A549 (cell line): ENCODE data around the gene TMEM143. TPM values are rescaled to one million over a fixed set of nuclear protein-coding genes. Genes with fewer than 3 reads are reported as not detected.

Experiments
- ATAC-seq, 2 experiments: fragments of 200-7000 bp in 1 of 2; fragments of >200 bp in 1 of 2; cut with Nextera tagmentation in 1 of 2; cut with Tn5 transposase in 1 of 2; 3 replicates each; pipeline versions ENCODE4 v1.8.0 to v1.9.1; 2018 to 2020; ENCODE audit warnings: mild to moderate bottlenecking in 1 of 2, moderate library complexity in 1 of 2
- CTCF ChIA-PET: fragments of 300-600 bp; sonication (Branson Sonifier 250); formaldehyde crosslinking; extraction: SDS; loops from one replicate; lab custom pipeline; 2021; ENCODE audit warnings: antibody characterized with exemption, inconsistent platforms; lab: Yijun Ruan, JAX
- POLR2A ChIA-PET: fragments of 350-600 bp; formaldehyde crosslinking; extraction: SDS; loops from one replicate; lab custom pipeline; 2021; ENCODE audit warnings: antibody characterized with exemption, inconsistent platforms; lab: Yijun Ruan, JAX
- DNase-seq, 2 experiments: peaks; one replicate each; pipeline versions ENCODE4 v3.0.0 to v3.0.0-alpha.2; 2011 to 2016; ENCODE audit warnings: low read depth in 1 of 2, low spot score in 1 of 2
- FAIRE-seq: peaks from 2 replicates; lab custom pipeline; 2011; peaks lifted over from hg19 to GRCh38; lab: Jason Lieb, UNC
- H3K27ac ChIP-seq, 2 experiments: fragments of >200 bp; sonication (Bioruptor Twin); formaldehyde crosslinking; 3 replicates each; pipeline ENCODE4 v1.5.1; 2016 to 2017
- H3K4me1 ChIP-seq: fragments of >200 bp; sonication (Bioruptor Twin); formaldehyde crosslinking; 3 replicates; pipeline ENCODE4 v1.6.1; 2016
- H3K4me2 ChIP-seq: fragments of >200 bp; sonication (Bioruptor Twin); formaldehyde crosslinking; 3 replicates; pipeline ENCODE4 v1.6.1; 2016
- H3K4me3 ChIP-seq: fragments of >200 bp; sonication (Bioruptor Twin); formaldehyde crosslinking; 3 replicates; pipeline ENCODE4 v1.5.1; 2016
- H3K9me3 ChIP-seq: fragments of >200 bp; sonication (Bioruptor Twin); formaldehyde crosslinking; 3 replicates; pipeline ENCODE4 v1.6.1; 2016
- CBX2 ChIP-seq: fragments of 200-600 bp; sonication (generic); IDR thresholded peaks from 2 replicates; pipeline ENCODE4 v1.6.1; 2016; ENCODE audit warnings: low read depth, mild to moderate bottlenecking, borderline replicate concordance
- E2F6 ChIP-seq: IDR thresholded peaks from 2 replicates; pipeline ENCODE4 v1.6.1; 2012; ENCODE audit warnings: low read depth, borderline replicate concordance
- EHMT2 ChIP-seq: fragments of 200-600 bp; sonication (generic); IDR thresholded peaks from 2 replicates; pipeline ENCODE4 v1.6.1; 2016; ENCODE audit warnings: antibody characterized with exemption, low read depth, mild to moderate bottlenecking, moderate library complexity
- EP300 ChIP-seq, 2 experiments: fragments of >200 bp; sonication (Bioruptor Twin); formaldehyde crosslinking; IDR thresholded peaks; 2 replicates in 1 of 2; 3 replicates in 1 of 2; pipeline ENCODE4 v1.6.1; 2016 to 2017
- FOSB ChIP-seq: fragments of 250-450 bp; sonication (Bioruptor Pico); IDR thresholded peaks from 2 replicates; pipeline ENCODE4 v1.5.0; 2020; ENCODE audit warnings: mild to moderate bottlenecking, moderate library complexity
- GATA3 ChIP-seq: IDR thresholded peaks from 2 replicates; pipeline ENCODE4 v1.6.1; 2012; ENCODE audit warnings: borderline replicate concordance
- HMGXB4 ChIP-seq: fragments of 250-450 bp; sonication (Bioruptor Pico); IDR thresholded peaks from 2 replicates; pipeline ENCODE4 v1.5.0; 2021; ENCODE audit warnings: mild to moderate bottlenecking, moderate library complexity, borderline replicate concordance
- HOXB13 ChIP-seq: fragments of 250-450 bp; sonication (Bioruptor Pico); IDR thresholded peaks from 2 replicates; pipeline ENCODE4 v1.5.0; 2020; ENCODE audit warnings: low read depth, mild to moderate bottlenecking, moderate library complexity
- KDM1A ChIP-seq: fragments of 200-600 bp; sonication (generic); IDR thresholded peaks from 2 replicates; pipeline ENCODE4 v1.6.1; 2016; ENCODE audit warnings: low read depth, mild to moderate bottlenecking
- MAFK ChIP-seq: fragments of 450-650 bp; IDR thresholded peaks from 2 replicates; pipeline ENCODE4 v1.6.1; 2014; ENCODE audit not compliant: partially characterized antibody
- NFE2L2 ChIP-seq: fragments of 150-350 bp; conservative IDR thresholded peaks from 2 replicates; pipeline ENCODE4 v1.6.1; 2014; ENCODE audit warnings: low read length
- PBX3 ChIP-seq: IDR thresholded peaks from 2 replicates; pipeline ENCODE4 v1.6.1; 2012
- PHF8 ChIP-seq: fragments of 200-600 bp; sonication (generic); IDR thresholded peaks from 2 replicates; pipeline ENCODE4 v1.6.1; 2016; ENCODE audit warnings: low read depth, mild to moderate bottlenecking, antibody characterized with exemption, moderate library complexity, borderline replicate concordance
- RCOR1 ChIP-seq: fragments of 150-350 bp; IDR thresholded peaks from 2 replicates; pipeline ENCODE4 v1.6.1; 2014; ENCODE audit warnings: antibody characterized with exemption, low read length, low read depth
- REST ChIP-seq: fragments of 200-600 bp; sonication (generic); IDR thresholded peaks from 2 replicates; pipeline ENCODE4 v1.6.1; 2016; ENCODE audit warnings: antibody characterized with exemption, mild to moderate bottlenecking, moderate library complexity
- SREBF2 ChIP-seq: fragments of 450-650 bp; IDR thresholded peaks from 2 replicates; pipeline ENCODE4 v1.6.1; 2014; ENCODE audit warnings: mild to moderate bottlenecking, moderate library complexity
- TP53 ChIP-seq: fragments of 250-450 bp; sonication (Bioruptor Pico); IDR thresholded peaks from 2 replicates; pipeline ENCODE4 v1.5.0; 2021; ENCODE audit warnings: mild to moderate bottlenecking, moderate library complexity
- USF2 ChIP-seq: fragments of 450-650 bp; IDR thresholded peaks from 2 replicates; pipeline ENCODE4 v1.6.1; 2014; ENCODE audit warnings: antibody characterized with exemption
- ZFP36 ChIP-seq: fragments of 450-650 bp; IDR thresholded peaks from 2 replicates; pipeline ENCODE4 v1.6.1; 2014; ENCODE audit warnings: borderline replicate concordance; ENCODE audit not compliant: partially characterized antibody
- ZSCAN20 ChIP-seq: fragments of 250-450 bp; sonication (Bioruptor Pico); IDR thresholded peaks from 2 replicates; pipeline ENCODE4 v1.8.0; 2022; ENCODE audit warnings: mild to moderate bottlenecking, moderate library complexity
- WGBS: methylation state at CpG from one replicate; pipeline ENCODE4 v1.1.6; 2017; ENCODE audit errors: missing lambda C conversion rate; 5-methylcytosine and 5-hydroxymethylcytosine counted together
- polyA plus RNA-seq, 4 experiments: library from polyadenylated mRNA; depleted of rRNA in 3 of 4; stranded (reverse); fragments of >200 nt; fragmentation: RNase III in 1 of 4; extraction: RNeasy Plus Mini Kit Qiagen cat#74134 plus additional on column Dnase treatment in 1 of 4; gene quantifications; 2 replicates in 3 of 4; 3 replicates in 1 of 4; pipeline ENCODE4 v1.2.3, GENCODE V29; 2011 to 2017

TMEM143 gene
- polyA plus RNA-seq, 2 of the 4 experiments (the other 2 are of a cell fraction): 6.4 to 7.4 TPM

- DNase-seq: no peak
- Histone ChIP-seq H3K4me2 (no peak overlapping the region), H3K9me3 (no peaks in the 10 kb centered on the region), H3K4me1 (peaks cover 20% of the 10 kb centered on the region), H3K27ac (peak overlapping the region in 1 of 2 experiments; percentile 55; a peak in 3 of 6 replicates), H3K4me3 (no peak overlapping the region)
- WGBS: 93% methylated on average over 20 of the region's 20 CpGs
- ChIA-PET CTCF (interaction anchor here (1.2 to 17.4 kb wide), 3 partner anchors 6 to 49 kb away, joined by 3 to 224 read pairs (median 3); partner anchors contain the start of gene KDELR1), POLR2A (no interaction called here)
- ATAC-seq: no peak
- TF ChIP-seq E2F6 (no peak), PHF8 (no peak), RCOR1 (no peak), GATA3 (no peak), ZSCAN20 (CRISPR knock-in tag) (no peak), EHMT2 (no peak), USF2 (no peak), SREBF2 (no peak), ZFP36 (no peak), HMGXB4 (CRISPR knock-in tag) (no peak), NFE2L2 (no peak), KDM1A (no peak), HOXB13 (CRISPR knock-in tag) (no peak), CBX2 (no peak), FOSB (CRISPR knock-in tag) (no peak), MAFK (no peak), PBX3 (no peak), TP53 (CRISPR knock-in tag) (no peak), EP300 (IDR thresholded peaks at IDR 0.05) (no peak), REST (no peak)
- no peak for FAIRE-seq
Observed at GRCh38 chr19:48342414-48342738, 21.4 kb downstream of the TMEM143 start.
